Measurements from ENCODE around the gene RAD51B.
"Not testable (repeated sequence)": the region's sequence is repeated elsewhere in the genome, so short reads cannot be mapped to it uniquely, and the experiment has no call there.

RAD51B gene

DNA sequence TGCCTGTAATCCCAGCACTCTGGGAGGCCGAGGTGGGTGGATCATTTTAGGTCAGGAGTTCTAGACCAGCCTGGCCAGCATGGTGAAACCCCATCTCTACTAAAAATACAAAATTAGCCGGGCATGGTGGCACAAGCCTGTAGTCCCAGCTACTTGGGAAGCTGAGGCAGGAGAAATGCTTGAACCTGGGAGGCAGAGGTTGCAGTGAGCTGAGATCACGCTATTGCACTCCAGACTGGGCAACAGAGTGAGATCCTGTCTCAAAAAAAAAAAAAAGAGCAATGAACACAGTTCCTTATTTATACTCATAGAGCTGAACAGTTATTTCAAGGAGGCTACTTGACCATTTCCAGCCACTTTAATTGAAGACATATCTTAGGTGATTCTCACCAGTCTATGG, 469.9 kb downstream of the RAD51B start:
- not testable (repeated sequence) for H3K4me3 ChIP-seq (ENCODE audit: low read length); H3K36me3 ChIP-seq (ENCODE audit: control insufficient read depth, low read depth, low read length); H3K27me3 ChIP-seq (ENCODE audit: control insufficient read depth, insufficient read depth, low read length); H3K27ac ChIP-seq (ENCODE audit: low read length); H3K9ac ChIP-seq (ENCODE audit: low read length); H3K9me3 ChIP-seq (ENCODE audit: control insufficient read depth, low read depth, low read length)
- H3K4me1 ChIP-seq (ENCODE audit: control insufficient read depth, low read depth, low read length), result peaks cover 22% of the 10 kb centered on the region

DNA sequence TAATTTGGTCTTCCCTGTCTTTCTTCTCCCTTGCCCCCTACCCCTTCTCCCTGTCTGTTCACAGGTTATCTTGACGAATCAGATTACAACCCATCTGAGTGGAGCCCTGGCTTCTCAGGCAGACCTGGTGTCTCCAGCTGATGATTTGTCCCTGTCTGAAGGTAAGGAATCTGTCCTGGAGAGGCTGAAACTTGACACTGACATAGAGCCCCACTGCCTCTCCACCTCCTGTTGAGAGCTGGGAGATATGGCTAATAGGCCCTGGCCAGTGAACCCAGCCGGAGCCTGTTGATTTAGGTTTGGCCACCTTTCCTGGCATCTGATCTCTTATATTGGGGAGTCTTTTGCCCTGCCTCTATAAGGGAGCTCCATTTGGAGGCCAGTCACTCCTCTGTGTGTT, 472.2 kb downstream of the RAD51B start:
- no peak overlapping the region for H3K27ac ChIP-seq (ENCODE audit: low read length)

DNA sequence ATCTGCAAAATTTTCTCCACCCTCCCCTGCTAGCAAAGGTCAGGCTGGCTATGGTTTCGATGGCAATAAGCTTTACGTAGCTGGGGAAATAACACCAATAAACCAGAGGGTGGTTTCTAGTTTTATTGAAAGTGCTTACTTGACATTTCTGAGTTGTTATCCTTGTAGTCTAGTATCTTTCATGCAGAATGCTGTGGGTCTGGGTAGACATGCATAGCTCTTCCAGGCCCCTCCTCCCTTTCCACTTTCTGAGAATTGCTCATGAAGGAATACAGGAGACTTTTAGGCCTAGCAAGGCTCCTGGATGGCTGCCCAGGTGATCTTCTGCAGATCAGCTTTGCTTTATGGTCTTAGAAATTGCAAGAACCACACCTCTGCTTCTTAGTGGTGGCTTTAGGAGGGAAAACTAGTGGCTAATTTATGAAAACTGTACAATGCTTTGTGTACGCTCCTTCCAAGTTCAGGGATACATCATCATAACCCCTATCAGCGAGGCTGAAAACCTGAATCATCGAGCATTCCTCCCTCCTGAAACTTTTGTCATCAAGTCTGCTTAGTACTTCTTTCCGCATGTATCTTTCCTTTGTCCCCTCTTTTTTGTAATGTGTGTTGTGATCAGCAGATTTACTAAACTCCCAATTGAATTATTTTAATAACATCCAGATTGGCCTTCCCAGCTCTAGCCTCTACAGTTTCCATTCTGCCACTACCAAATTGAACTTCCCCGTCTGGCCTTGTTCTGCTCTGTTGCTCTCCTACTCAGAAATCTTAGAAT, 473.0 kb downstream of the RAD51B start:
- no peaks in the 10 kb centered on the region for H3K36me3 ChIP-seq (ENCODE audit: control insufficient read depth, low read depth, low read length)
- no peak overlapping the region for H3K27ac ChIP-seq (ENCODE audit: low read length)
- H3K27me3 ChIP-seq (ENCODE audit: control insufficient read depth, insufficient read depth, low read length), result no peaks in the 10 kb centered on the region
- H3K9me3 ChIP-seq (ENCODE audit: control insufficient read depth, low read depth, low read length), result no peaks in the 10 kb centered on the region
- H3K4me3 ChIP-seq (ENCODE audit: low read length), result no peak overlapping the region
- no peak overlapping the region for H3K9ac ChIP-seq (ENCODE audit: low read length)
- peaks cover 31% of the 10 kb centered on the region for H3K4me1 ChIP-seq (ENCODE audit: control insufficient read depth, low read depth, low read length)

More for the DNA sequence above, 472.2 kb downstream of the RAD51B start:
- no peak overlapping the region for H3K9ac ChIP-seq (ENCODE audit: low read length)
- peaks cover 31% of the 10 kb centered on the region for H3K4me1 ChIP-seq (ENCODE audit: control insufficient read depth, low read depth, low read length)
- no peaks in the 10 kb centered on the region for H3K9me3 ChIP-seq (ENCODE audit: control insufficient read depth, low read depth, low read length)
- H3K27me3 ChIP-seq (ENCODE audit: control insufficient read depth, insufficient read depth, low read length), result no peaks in the 10 kb centered on the region
- H3K4me3 ChIP-seq (ENCODE audit: low read length), result no peak overlapping the region
- no peaks in the 10 kb centered on the region for H3K36me3 ChIP-seq (ENCODE audit: control insufficient read depth, low read depth, low read length)

DNA sequence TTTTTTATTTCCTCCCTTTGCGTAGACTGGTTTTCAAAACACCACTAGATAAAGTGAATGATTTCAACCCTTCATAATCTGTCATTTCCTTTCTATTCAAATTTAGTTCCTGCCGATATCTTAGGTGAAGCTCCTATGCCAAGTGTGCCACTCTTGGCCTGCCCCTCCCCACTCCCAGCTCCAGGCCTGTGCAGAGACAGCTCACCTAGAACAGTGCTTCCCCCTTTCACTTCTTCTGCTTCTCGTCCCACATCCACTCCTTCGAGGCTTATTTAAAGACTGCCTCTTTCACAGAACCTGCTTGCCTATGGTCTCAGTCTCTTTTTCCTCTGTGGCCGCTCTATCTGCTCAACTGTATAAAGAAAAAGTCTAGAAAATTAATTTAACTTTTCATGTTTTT, 473.8 kb downstream of the RAD51B start:
- H3K27ac ChIP-seq (ENCODE audit: low read length), result no peak overlapping the region
- no peaks in the 10 kb centered on the region for H3K9me3 ChIP-seq (ENCODE audit: control insufficient read depth, low read depth, low read length)
- no peaks in the 10 kb centered on the region for H3K27me3 ChIP-seq (ENCODE audit: control insufficient read depth, insufficient read depth, low read length)
- peaks cover 31% of the 10 kb centered on the region for H3K4me1 ChIP-seq (ENCODE audit: control insufficient read depth, low read depth, low read length)
- no peak overlapping the region for H3K9ac ChIP-seq (ENCODE audit: low read length)
- H3K4me3 ChIP-seq (ENCODE audit: low read length), result no peak overlapping the region
- no peaks in the 10 kb centered on the region for H3K36me3 ChIP-seq (ENCODE audit: control insufficient read depth, low read depth, low read length)

DNA sequence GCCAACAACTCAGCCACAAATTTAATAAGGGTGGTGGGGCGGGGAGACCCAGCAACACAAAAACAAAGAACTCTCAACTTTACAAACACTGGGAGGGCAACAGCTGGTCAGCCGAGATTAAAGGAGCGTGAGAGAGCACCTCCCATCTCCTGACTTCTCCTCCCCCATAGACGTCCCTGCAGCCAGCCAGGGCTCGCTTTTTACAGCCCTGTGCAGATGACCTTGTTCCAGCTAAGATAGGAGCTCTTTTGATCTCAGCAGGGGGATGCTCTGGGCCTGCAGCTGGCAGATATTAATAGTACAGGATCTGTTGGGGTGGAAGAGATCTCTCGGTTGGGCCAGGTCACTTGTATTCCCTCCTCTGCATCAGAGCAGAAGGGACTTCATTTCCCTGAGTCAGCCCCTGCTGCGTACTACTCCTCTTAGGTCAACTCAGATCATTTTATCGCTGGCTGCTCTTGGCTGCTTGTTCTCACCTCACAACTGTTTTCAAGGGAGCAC, 475.8 kb downstream of the RAD51B start:
- Histone ChIP-seq H3K4me3 (ENCODE audit: low read length) (no peak overlapping the region), H3K4me1 (ENCODE audit: control insufficient read depth, low read depth, low read length) (peaks cover 31% of the 10 kb centered on the region), H3K36me3 (ENCODE audit: control insufficient read depth, low read depth, low read length) (no peaks in the 10 kb centered on the region), H3K27ac (ENCODE audit: low read length) (no peak overlapping the region), H3K27me3 (ENCODE audit: control insufficient read depth, insufficient read depth, low read length) (no peaks in the 10 kb centered on the region), H3K9ac (ENCODE audit: low read length) (no peak overlapping the region), H3K9me3 (ENCODE audit: control insufficient read depth, low read depth, low read length) (no peaks in the 10 kb centered on the region)

DNA sequence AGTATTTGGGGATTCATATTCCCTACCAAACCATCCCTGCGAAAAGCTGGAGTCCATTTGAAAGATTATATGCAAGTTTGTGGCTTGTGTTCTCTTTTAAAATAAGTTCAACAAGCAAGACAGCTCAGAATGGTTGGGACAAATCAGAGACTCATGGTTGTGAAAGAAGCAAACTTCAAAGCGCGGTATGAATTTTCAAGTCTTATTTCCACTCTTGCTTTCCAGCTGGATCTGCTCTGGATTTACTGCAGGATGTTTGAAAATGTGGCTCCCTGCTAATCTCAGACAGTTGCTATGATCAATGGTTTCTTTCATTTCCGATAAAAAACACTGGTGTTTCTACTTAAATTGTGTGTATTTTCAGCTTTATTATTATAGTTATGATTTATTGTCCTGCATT, 477.5 kb downstream of the RAD51B start:
- no peak overlapping the region for H3K27ac ChIP-seq (ENCODE audit: low read length)
- no peaks in the 10 kb centered on the region for H3K27me3 ChIP-seq (ENCODE audit: control insufficient read depth, insufficient read depth, low read length)
- H3K9ac ChIP-seq (ENCODE audit: low read length), result no peak overlapping the region
- peaks cover 22% of the 10 kb centered on the region for H3K4me1 ChIP-seq (ENCODE audit: control insufficient read depth, low read depth, low read length)
- H3K36me3 ChIP-seq (ENCODE audit: control insufficient read depth, low read depth, low read length), result no peaks in the 10 kb centered on the region
- no peak overlapping the region for H3K4me3 ChIP-seq (ENCODE audit: low read length)
- no peaks in the 10 kb centered on the region for H3K9me3 ChIP-seq (ENCODE audit: control insufficient read depth, low read depth, low read length)

DNA sequence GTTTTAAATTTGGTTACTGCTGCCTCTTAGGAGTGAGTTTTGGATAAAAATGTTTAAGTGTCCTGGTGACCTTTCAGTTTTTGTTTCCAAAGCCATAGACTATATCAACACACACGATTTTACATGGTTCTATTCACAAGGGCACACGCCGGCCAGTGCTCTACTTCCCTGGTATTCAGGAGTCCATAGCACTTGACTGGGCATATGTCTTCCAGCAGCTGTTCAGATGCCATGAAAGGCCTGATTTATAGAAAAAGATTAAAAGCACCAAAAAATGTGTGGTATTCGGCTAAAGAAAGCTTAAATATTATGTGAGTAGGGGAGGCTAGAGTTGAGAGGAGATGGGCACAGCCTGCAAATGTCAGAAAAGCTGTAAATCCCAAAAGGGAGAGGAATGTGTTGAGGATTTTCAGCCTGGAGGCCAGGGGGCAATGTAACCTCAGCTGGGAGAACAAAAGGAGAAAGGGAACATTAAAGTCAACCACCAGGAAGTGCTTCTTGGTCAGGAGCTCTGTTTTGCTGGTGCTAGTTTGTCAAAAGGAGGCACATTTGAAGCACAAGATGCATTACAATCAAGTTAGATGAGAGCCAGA, 478.4 kb downstream of the RAD51B start:
- Histone ChIP-seq H3K36me3 (ENCODE audit: control insufficient read depth, low read depth, low read length) (no peaks in the 10 kb centered on the region), H3K9ac (ENCODE audit: low read length) (no peak overlapping the region), H3K27me3 (ENCODE audit: control insufficient read depth, insufficient read depth, low read length) (no peaks in the 10 kb centered on the region), H3K9me3 (ENCODE audit: control insufficient read depth, low read depth, low read length) (no peaks in the 10 kb centered on the region), H3K4me1 (ENCODE audit: control insufficient read depth, low read depth, low read length) (peaks cover 13% of the 10 kb centered on the region), H3K27ac (ENCODE audit: low read length) (no peak overlapping the region), H3K4me3 (ENCODE audit: low read length) (no peak overlapping the region)

DNA sequence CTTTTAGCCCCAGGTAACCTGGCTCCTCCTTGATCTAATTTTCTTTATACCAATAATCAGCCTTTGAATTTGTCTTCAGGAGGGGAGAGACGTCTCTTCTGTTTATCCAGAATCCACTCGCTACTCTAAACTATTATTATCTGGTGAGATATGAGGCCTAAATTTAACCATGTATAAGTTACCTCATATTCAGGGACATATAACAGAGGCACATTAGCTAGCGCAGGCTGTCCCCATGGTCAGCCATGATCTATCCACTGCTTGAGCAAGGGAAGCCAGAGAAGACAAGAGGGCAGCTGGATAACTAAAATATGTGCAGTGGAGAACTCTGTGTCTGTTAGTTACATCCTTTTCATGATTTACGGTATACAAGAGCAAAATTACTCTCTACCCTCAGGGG, 481.0 kb downstream of the RAD51B start:
- no peak overlapping the region for H3K27ac ChIP-seq (ENCODE audit: low read length)
- no peak overlapping the region for H3K4me3 ChIP-seq (ENCODE audit: low read length)
- no peak overlapping the region for H3K9ac ChIP-seq (ENCODE audit: low read length)
- H3K4me1 ChIP-seq (ENCODE audit: control insufficient read depth, low read depth, low read length), result peaks cover under 1% of the 10 kb centered on the region
- H3K36me3 ChIP-seq (ENCODE audit: control insufficient read depth, low read depth, low read length), result no peaks in the 10 kb centered on the region
- no peaks in the 10 kb centered on the region for H3K9me3 ChIP-seq (ENCODE audit: control insufficient read depth, low read depth, low read length)
- no peaks in the 10 kb centered on the region for H3K27me3 ChIP-seq (ENCODE audit: control insufficient read depth, insufficient read depth, low read length)

DNA sequence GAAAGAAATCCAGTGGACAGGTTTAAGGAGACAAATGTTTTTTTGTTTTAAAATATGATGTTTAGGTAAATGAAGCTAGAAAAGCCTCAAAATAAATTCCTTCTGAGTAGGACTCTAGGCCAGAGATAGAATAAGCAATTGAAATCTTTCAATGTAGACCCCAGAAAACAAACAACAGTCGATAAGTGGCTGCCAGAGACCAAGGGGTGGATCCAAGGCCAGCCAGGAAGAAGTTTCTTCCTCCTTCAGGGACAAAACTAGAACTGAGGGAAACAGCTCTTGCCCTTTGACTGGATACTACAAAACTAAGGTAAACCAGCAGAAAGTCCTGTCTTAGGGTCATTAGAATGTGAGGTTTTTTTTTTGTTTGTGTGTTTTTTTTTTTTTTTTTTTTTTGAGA, 481.6 kb downstream of the RAD51B start:
- H3K4me1 ChIP-seq (ENCODE audit: control insufficient read depth, low read depth, low read length), result no peaks in the 10 kb centered on the region
- H3K4me3 ChIP-seq (ENCODE audit: low read length), result no peak overlapping the region
- H3K27me3 ChIP-seq (ENCODE audit: control insufficient read depth, insufficient read depth, low read length), result no peaks in the 10 kb centered on the region
- H3K9ac ChIP-seq (ENCODE audit: low read length), result no peak overlapping the region
- no peak overlapping the region for H3K27ac ChIP-seq (ENCODE audit: low read length)
- no peaks in the 10 kb centered on the region for H3K36me3 ChIP-seq (ENCODE audit: control insufficient read depth, low read depth, low read length)
- H3K9me3 ChIP-seq (ENCODE audit: control insufficient read depth, low read depth, low read length), result no peaks in the 10 kb centered on the region

DNA sequence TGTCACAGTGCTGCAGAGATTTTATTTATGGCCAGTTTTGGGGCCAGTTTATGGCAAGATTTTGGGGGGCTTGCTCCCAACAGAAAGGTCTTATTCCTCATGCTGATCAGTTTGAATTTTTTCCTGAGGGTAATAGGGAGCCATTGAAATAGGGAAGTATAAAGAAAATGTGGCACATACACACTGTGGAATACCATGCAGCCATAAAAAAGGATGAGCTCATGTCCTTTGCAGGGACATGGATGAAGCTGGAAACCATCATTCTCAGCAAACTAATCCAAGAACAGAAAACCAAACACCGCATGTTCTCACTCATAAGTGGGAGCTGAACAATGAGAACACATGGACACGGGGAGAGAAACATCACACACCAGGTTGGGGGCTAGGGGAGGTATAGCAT, 483.4 kb downstream of the RAD51B start:
- not testable (repeated sequence) for H3K9ac ChIP-seq (ENCODE audit: low read length); H3K4me3 ChIP-seq (ENCODE audit: low read length); H3K27ac ChIP-seq (ENCODE audit: low read length); H3K4me1 ChIP-seq (ENCODE audit: control insufficient read depth, low read depth, low read length); H3K27me3 ChIP-seq (ENCODE audit: control insufficient read depth, insufficient read depth, low read length); H3K36me3 ChIP-seq (ENCODE audit: control insufficient read depth, low read depth, low read length); H3K9me3 ChIP-seq (ENCODE audit: control insufficient read depth, low read depth, low read length)

DNA sequence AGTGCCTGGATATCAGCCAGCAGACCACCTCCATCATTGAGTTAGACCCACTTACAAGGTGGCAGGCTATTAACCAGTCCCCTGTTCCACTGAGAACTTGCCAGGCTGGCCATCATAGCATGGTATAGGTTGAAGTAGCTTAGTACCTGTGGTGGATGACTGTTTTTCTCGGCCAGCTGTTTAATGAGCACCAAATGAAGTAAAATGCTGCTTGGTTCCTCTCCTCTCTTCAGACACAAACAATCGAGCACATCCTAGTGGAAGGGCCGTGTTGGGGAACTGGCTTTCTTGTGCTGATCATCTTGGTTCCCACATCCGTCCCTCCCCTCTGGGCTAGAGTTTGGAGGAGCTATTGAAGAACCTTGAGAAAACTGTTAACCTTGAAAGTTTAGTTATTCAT, 486.2 kb downstream of the RAD51B start:
- Histone ChIP-seq H3K36me3 (ENCODE audit: control insufficient read depth, low read depth, low read length) (no peaks in the 10 kb centered on the region), H3K4me3 (ENCODE audit: low read length) (no peak overlapping the region), H3K9me3 (ENCODE audit: control insufficient read depth, low read depth, low read length) (no peaks in the 10 kb centered on the region), H3K27me3 (ENCODE audit: control insufficient read depth, insufficient read depth, low read length) (no peaks in the 10 kb centered on the region), H3K9ac (ENCODE audit: low read length) (no peak overlapping the region), H3K27ac (ENCODE audit: low read length) (no peak overlapping the region), H3K4me1 (ENCODE audit: control insufficient read depth, low read depth, low read length) (peaks cover 10% of the 10 kb centered on the region)

All from iPS-18a (cell line).